Pancreas (tissue), 10 donors: ENCODE results near the gene SPECC1. TPM values are rescaled to one million over a fixed set of nuclear protein-coding genes. Genes with fewer than 3 reads are reported as not detected.

ENCODE experiments used
- ATAC-seq, 4 donors: fragments of 200-7000 bp; cut with Tn5 transposase; one replicate each; pipeline versions ENCODE4 v1.8.0 to v1.9.1; 2020; ENCODE audit warnings: mild to moderate bottlenecking in 4 of 4, moderate library complexity in 4 of 4
- DNase-seq, 6 donors: peaks; one replicate each; pipeline ENCODE4 v3.0.0-alpha.2; 2020
- FAIRE-seq: peaks from 2 replicates; lab custom pipeline; 2012; peaks lifted over from hg19 to GRCh38; lab: Jason Lieb, UNC
- H3K27ac ChIP-seq, 4 donors: fragments of 200-600 bp; sonication (generic); 1 replicate in 3 of 4; 2 replicates in 1 of 4; pipeline versions ENCODE4 v1.5.0 to v1.8.0; 2020
- H3K27me3 ChIP-seq, 4 donors: fragments of 200-600 bp; one replicate each; pipeline ENCODE4 v1.8.0; 2021
- H3K36me3 ChIP-seq, 3 donors: fragments of 200-600 bp; sonication (generic) in 1 of 3; one replicate each; pipeline versions ENCODE4 v1.5.0 to v1.8.0; 2020 to 2021
- H3K4me1 ChIP-seq, 3 donors: fragments of 200-600 bp; one replicate each; pipeline ENCODE4 v1.8.0; 2021
- H3K4me3 ChIP-seq, 4 donors: fragments of 200-600 bp; sonication (generic) in 2 of 4; one replicate each; pipeline versions ENCODE4 v1.5.0 to v1.8.0; 2020 to 2021
- H3K9me3 ChIP-seq, 4 donors: fragments of 200-600 bp; one replicate each; pipeline ENCODE4 v1.8.0; 2021
- CTCF ChIP-seq, 4 donors: fragments of 200-600 bp; sonication (generic) in 3 of 4; IDR thresholded peaks; one replicate each; pipeline versions ENCODE4 v1.5.0 to v1.8.0; 2021; ENCODE audit warnings: antibody characterized with exemption in 4 of 4
- WGBS, 2 donors: extraction: QIAGEN DNeasy Blood & Tissue Kit; methylation state at CpG; one replicate each; pipeline ENCODE4 v1.1.7; 2013; 5-methylcytosine and 5-hydroxymethylcytosine counted together
- intact Hi-C, 3 donors: fragments of 100-400 bp; cut with DNase I; formaldehyde crosslinking; loops; one replicate each; pipeline versions ENCODE4 v1.11.1 to v1.14.2; 2022
- polyA plus RNA-seq, 2 donors: library from polyadenylated mRNA; stranded (reverse); fragments of 200-250 nt; gene quantifications; one replicate each; pipeline ENCODE4 v1.2.3, GENCODE V29; 2013
- total RNA-seq, 6 donors: library from RNA; stranded (reverse); fragmentation: NEBNext Ultra II Directional in 4 of 6; extraction: Animal tissue kit (Norgen Biotek cat#: 25700) in 4 of 6; gene quantifications; one replicate each; pipeline versions ENCODE4 v1.2.1 to v1.2.4, GENCODE V29; 2021 to 2023
- donor health status: healthy with polysubstance abuse.
- donor health status: DM: no; HTN: no; CAD: no; lungs with moderate emphysema.
- donor health status: DM: no; HTN: no; CAD: no.
- donor health status: control.
- donor health status: control.
- donor health status: Bipolar disorder and iron deficiency.
- donor health status: DM: yes; HTN: yes; CAD: no.
- donor health status: DM: no; HTN: no; CAD: no.
- donor health status: DM: no; HTN: no; CAD: no.
- donor health status: DM: yes; HTN: yes; CAD: no.

Gene SPECC1
- total and polyA plus RNA-seq, 8 donors = 5.6 to 22.2 (median 8.1) TPM

DNA sequence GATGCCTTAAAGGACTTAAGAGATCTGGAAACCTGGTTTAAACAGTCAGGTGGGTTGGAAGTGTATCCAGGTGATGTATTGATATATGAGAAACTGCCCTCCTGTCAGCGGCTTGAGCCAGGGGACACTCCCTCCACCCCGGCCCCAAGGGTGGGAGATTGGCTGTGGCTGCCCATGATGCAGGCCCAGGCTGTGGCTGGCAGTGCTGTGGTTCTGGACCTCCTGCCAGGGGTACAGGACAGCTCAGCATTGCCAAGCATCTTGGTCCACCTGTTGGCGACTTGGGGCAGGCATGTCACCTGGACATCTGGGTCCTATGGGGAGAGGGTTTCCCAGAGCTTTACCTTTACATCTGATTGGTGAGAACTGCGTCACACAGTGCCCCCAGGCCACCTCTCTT lies 201.0 kb downstream of the SPECC1 start:
- H3K27ac ChIP-seq = no peak overlapping the region
- DNase-seq (no peak), FAIRE-seq (no peak), ATAC-seq (no peak)
- no peaks in the 10 kb centered on the region for H3K9me3 ChIP-seq
- H3K27me3 ChIP-seq = no peaks in the 10 kb centered on the region
- no peak for TF ChIP-seq CTCF (IDR thresholded peaks at IDR 0.05)
- no peak overlapping the region for H3K4me3 ChIP-seq
- 90 to 100% methylated on average over 4 of the region's 4 CpGs for WGBS, 2 donors
- peaks cover 0 to 11% (median 7%) of the 10 kb centered on the region in 3 donors for H3K4me1 ChIP-seq
- no peaks in the 10 kb centered on the region for H3K36me3 ChIP-seq
- intact Hi-C loops = no loop called here

GRCh38 chr17:20210614-20211013 lies 201.5 kb downstream of the SPECC1 start:
- Histone ChIP-seq H3K9me3 (no peaks in the 10 kb centered on the region), H3K27me3 (no peaks in the 10 kb centered on the region), H3K4me3 (no peak overlapping the region), H3K4me1 (peaks cover 0 to 11% (median 7%) of the 10 kb centered on the region in 3 donors), H3K27ac (no peak overlapping the region), H3K36me3 (no peaks in the 10 kb centered on the region)
- TF ChIP-seq CTCF (IDR thresholded peaks at IDR 0.05) = no peak
- FAIRE-seq = no peak
- WGBS, 2 donors = 89 to 92% methylated on average over 8 of the region's 8 CpGs
- no peak for ATAC-seq
- intact Hi-C loops = no loop called here
- DNase-seq = peak in 1 of 6 donors; percentile 54

DNA sequence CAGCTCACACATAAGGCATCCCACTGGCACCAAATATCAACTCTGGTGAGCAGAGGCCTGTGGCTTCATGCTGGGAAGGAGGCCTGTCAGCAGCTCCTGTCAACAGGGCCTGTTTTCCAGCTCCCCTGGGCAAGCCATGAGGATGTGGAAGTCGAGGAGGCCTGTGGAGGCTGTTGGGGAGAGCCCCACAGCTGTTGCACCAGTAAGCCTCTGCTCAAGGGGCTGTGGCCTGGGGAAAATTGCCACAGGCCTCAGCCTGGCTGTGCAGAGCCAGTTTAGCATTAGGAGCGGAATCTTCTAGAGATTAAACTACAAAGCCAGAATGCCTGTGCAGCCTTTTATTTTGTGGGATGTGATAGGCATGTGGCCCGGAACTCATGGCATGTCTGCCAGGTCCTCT lies 202.1 kb downstream of the SPECC1 start:
- H3K9me3 ChIP-seq = no peaks in the 10 kb centered on the region
- FAIRE-seq (no peak), DNase-seq (no peak), ATAC-seq (no peak)
- H3K36me3 ChIP-seq = no peaks in the 10 kb centered on the region
- H3K27ac ChIP-seq = no peak overlapping the region
- H3K4me1 ChIP-seq = peaks cover 0 to 11% (median 6%) of the 10 kb centered on the region in 3 donors
- no peaks in the 10 kb centered on the region for H3K27me3 ChIP-seq
- TF ChIP-seq CTCF (IDR thresholded peaks at IDR 0.05) = no peak
- intact Hi-C loops = no loop called here
- H3K4me3 ChIP-seq = no peak overlapping the region
- WGBS, 2 donors = 85 to 88% methylated on average over 3 of the region's 3 CpGs

DNA sequence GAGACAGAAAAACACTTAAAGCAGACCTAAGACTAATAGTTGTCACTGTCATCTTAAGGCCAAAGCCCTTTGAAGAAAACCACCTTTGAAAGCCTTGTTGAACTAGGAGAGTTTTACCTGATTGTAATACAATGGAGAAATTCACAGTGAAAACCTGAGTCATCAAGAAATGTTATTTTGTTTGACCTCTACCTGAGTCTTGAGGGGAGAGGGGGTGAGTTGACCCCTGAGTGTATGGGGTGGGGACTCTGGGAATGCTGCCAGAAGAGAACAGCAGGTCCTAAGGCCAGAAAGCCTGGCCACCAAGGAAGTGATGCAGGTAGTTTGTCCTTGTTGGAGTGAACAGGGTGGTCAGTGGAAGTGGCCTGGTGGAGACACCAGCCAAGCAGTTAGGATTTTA lies 204.3 kb downstream of the SPECC1 start:
- no peaks in the 10 kb centered on the region for H3K36me3 ChIP-seq
- no peak for ATAC-seq

More for the DNA sequence above, 204.3 kb downstream of the SPECC1 start:
- H3K4me3 ChIP-seq = no peak overlapping the region
- H3K27ac ChIP-seq = no peak overlapping the region
- TF ChIP-seq CTCF (IDR thresholded peaks at IDR 0.05) = no peak
- DNase-seq = no peak
- intact Hi-C loops = no loop called here
- FAIRE-seq = no peak
- H3K4me1 ChIP-seq = no peaks in the 10 kb centered on the region
- no peaks in the 10 kb centered on the region for H3K27me3 ChIP-seq
- no peaks in the 10 kb centered on the region for H3K9me3 ChIP-seq
